A549 (cell line): ENCODE measurements around the gene MPP4. TPM values are rescaled to one million over a fixed set of nuclear protein-coding genes. Genes with fewer than 3 reads are reported as not detected.

Experiments
- ATAC-seq, 2 experiments: fragments of 200-7000 bp in 1 of 2; fragments of >200 bp in 1 of 2; cut with Nextera tagmentation in 1 of 2; cut with Tn5 transposase in 1 of 2; 3 replicates each; pipeline versions ENCODE4 v1.8.0 to v1.9.1; 2018 to 2020; ENCODE audit warnings: mild to moderate bottlenecking in 1 of 2, moderate library complexity in 1 of 2
- CTCF ChIA-PET: fragments of 300-600 bp; sonication (Branson Sonifier 250); formaldehyde crosslinking; extraction: SDS; loops from one replicate; lab custom pipeline; 2021; ENCODE audit warnings: antibody characterized with exemption, inconsistent platforms; lab: Yijun Ruan, JAX
- POLR2A ChIA-PET: fragments of 350-600 bp; formaldehyde crosslinking; extraction: SDS; loops from one replicate; lab custom pipeline; 2021; ENCODE audit warnings: antibody characterized with exemption, inconsistent platforms; lab: Yijun Ruan, JAX
- DNase-seq, 2 experiments: peaks; one replicate each; pipeline versions ENCODE4 v3.0.0 to v3.0.0-alpha.2; 2011 to 2016; ENCODE audit warnings: low read depth in 1 of 2, low spot score in 1 of 2
- FAIRE-seq: peaks from 2 replicates; lab custom pipeline; 2011; peaks lifted over from hg19 to GRCh38; lab: Jason Lieb, UNC
- H3K27ac ChIP-seq, 2 experiments: fragments of >200 bp; sonication (Bioruptor Twin); formaldehyde crosslinking; 3 replicates each; pipeline ENCODE4 v1.5.1; 2016 to 2017
- H3K4me1 ChIP-seq: fragments of >200 bp; sonication (Bioruptor Twin); formaldehyde crosslinking; 3 replicates; pipeline ENCODE4 v1.6.1; 2016
- H3K4me2 ChIP-seq: fragments of >200 bp; sonication (Bioruptor Twin); formaldehyde crosslinking; 3 replicates; pipeline ENCODE4 v1.6.1; 2016
- H3K4me3 ChIP-seq: fragments of >200 bp; sonication (Bioruptor Twin); formaldehyde crosslinking; 3 replicates; pipeline ENCODE4 v1.5.1; 2016
- H3K9me3 ChIP-seq: fragments of >200 bp; sonication (Bioruptor Twin); formaldehyde crosslinking; 3 replicates; pipeline ENCODE4 v1.6.1; 2016
- CBX2 ChIP-seq: fragments of 200-600 bp; sonication (generic); IDR thresholded peaks from 2 replicates; pipeline ENCODE4 v1.6.1; 2016; ENCODE audit warnings: low read depth, mild to moderate bottlenecking, borderline replicate concordance
- CBX8 ChIP-seq: fragments of 200-600 bp; sonication (generic); IDR thresholded peaks from 2 replicates; pipeline ENCODE4 v1.6.1; 2016
- CHD2 ChIP-seq: fragments of 150-350 bp; IDR thresholded peaks from 2 replicates; pipeline ENCODE4 v1.6.1; 2014; ENCODE audit warnings: low read length; ENCODE audit not compliant: partially characterized antibody
- CHD4 ChIP-seq: fragments of 200-600 bp; sonication (generic); IDR thresholded peaks from 2 replicates; pipeline ENCODE4 v1.6.1; 2016; ENCODE audit warnings: antibody characterized with exemption, mild to moderate bottlenecking, borderline replicate concordance
- ESRRA ChIP-seq: fragments of 150-350 bp; IDR thresholded peaks from 2 replicates; pipeline ENCODE4 v1.6.1; 2014; ENCODE audit warnings: mild to moderate bottlenecking, low read length, borderline replicate concordance
- FOSB ChIP-seq: fragments of 250-450 bp; sonication (Bioruptor Pico); IDR thresholded peaks from 2 replicates; pipeline ENCODE4 v1.5.0; 2020; ENCODE audit warnings: mild to moderate bottlenecking, moderate library complexity
- FOSL2 ChIP-seq, 2 experiments: fragments of 450-650 bp in 1 of 2; fragments of >200 bp in 1 of 2; sonication (Bioruptor Twin) in 1 of 2; formaldehyde crosslinking; IDR thresholded peaks; 2 replicates each; pipeline versions ENCODE4 v1.5.0 to v1.6.1; 2016 to 2020; ENCODE audit warnings: mild to moderate bottlenecking in 1 of 2, moderate library complexity in 1 of 2
- HDAC2 ChIP-seq: fragments of 200-600 bp; sonication (generic); IDR thresholded peaks from 2 replicates; pipeline ENCODE4 v1.6.1; 2016
- HEYL ChIP-seq: fragments of 250-450 bp; sonication (Bioruptor Pico); IDR thresholded peaks from 2 replicates; pipeline ENCODE4 v1.8.0; 2021; ENCODE audit warnings: mild to moderate bottlenecking, moderate library complexity
- HOXA7 ChIP-seq: fragments of 250-450 bp; sonication (Bioruptor Pico); IDR thresholded peaks from 2 replicates; pipeline ENCODE4 v1.5.0; 2020; ENCODE audit warnings: mild to moderate bottlenecking, moderate library complexity
- HOXB13 ChIP-seq: fragments of 250-450 bp; sonication (Bioruptor Pico); IDR thresholded peaks from 2 replicates; pipeline ENCODE4 v1.5.0; 2020; ENCODE audit warnings: low read depth, mild to moderate bottlenecking, moderate library complexity
- HOXB5 ChIP-seq: fragments of 250-450 bp; sonication (Bioruptor Pico); IDR thresholded peaks from 2 replicates; pipeline ENCODE4 v1.5.0; 2020; ENCODE audit warnings: mild to moderate bottlenecking, moderate library complexity
- JUN ChIP-seq, 2 experiments: fragments of >200 bp; sonication (Bioruptor Twin); formaldehyde crosslinking; IDR thresholded peaks; 2 replicates in 1 of 2; 3 replicates in 1 of 2; pipeline ENCODE4 v1.6.1; 2016 to 2017
- JUNB ChIP-seq: fragments of >200 bp; sonication (Bioruptor Twin); formaldehyde crosslinking; IDR thresholded peaks from 2 replicates; pipeline ENCODE4 v1.6.1; 2016
- KDM5A ChIP-seq: fragments of 200-600 bp; sonication (generic); IDR thresholded peaks from 2 replicates; pipeline ENCODE4 v1.6.1; 2016; ENCODE audit warnings: antibody characterized with exemption, mild to moderate bottlenecking
- MAZ ChIP-seq: fragments of 150-350 bp; IDR thresholded peaks from 2 replicates; pipeline ENCODE4 v1.6.1; 2014; ENCODE audit warnings: antibody characterized with exemption, low read depth, low read length, borderline replicate concordance
- NPAS2 ChIP-seq: fragments of 250-450 bp; sonication (Bioruptor Pico); IDR thresholded peaks from 2 replicates; pipeline ENCODE4 v1.8.0; 2022; ENCODE audit warnings: mild to moderate bottlenecking, moderate library complexity, borderline replicate concordance
- NR3C1 ChIP-seq: fragments of >200 bp; sonication (Bioruptor Twin); formaldehyde crosslinking; IDR thresholded peaks from 3 replicates; pipeline ENCODE4 v1.6.1; 2017
- PHF8 ChIP-seq: fragments of 200-600 bp; sonication (generic); IDR thresholded peaks from 2 replicates; pipeline ENCODE4 v1.6.1; 2016; ENCODE audit warnings: low read depth, mild to moderate bottlenecking, antibody characterized with exemption, moderate library complexity, borderline replicate concordance
- RFX5 ChIP-seq: fragments of 450-650 bp; IDR thresholded peaks from 2 replicates; pipeline ENCODE4 v1.7.1; 2014; ENCODE audit warnings: antibody characterized with exemption, mild to moderate bottlenecking, moderate library complexity
- TP53 ChIP-seq: fragments of 250-450 bp; sonication (Bioruptor Pico); IDR thresholded peaks from 2 replicates; pipeline ENCODE4 v1.5.0; 2021; ENCODE audit warnings: mild to moderate bottlenecking, moderate library complexity
- ZFP36 ChIP-seq: fragments of 450-650 bp; IDR thresholded peaks from 2 replicates; pipeline ENCODE4 v1.6.1; 2014; ENCODE audit warnings: borderline replicate concordance; ENCODE audit not compliant: partially characterized antibody
- ZNF302 ChIP-seq: fragments of 250-450 bp; sonication (Bioruptor Pico); IDR thresholded peaks from 2 replicates; pipeline ENCODE4 v1.9.0; 2021; ENCODE audit warnings: inconsistent platforms, mild to moderate bottlenecking, moderate library complexity
- ZSCAN20 ChIP-seq: fragments of 250-450 bp; sonication (Bioruptor Pico); IDR thresholded peaks from 2 replicates; pipeline ENCODE4 v1.8.0; 2022; ENCODE audit warnings: mild to moderate bottlenecking, moderate library complexity
- WGBS: methylation state at CpG from one replicate; pipeline ENCODE4 v1.1.6; 2017; ENCODE audit errors: missing lambda C conversion rate; 5-methylcytosine and 5-hydroxymethylcytosine counted together
- polyA plus RNA-seq, 4 experiments: library from polyadenylated mRNA; depleted of rRNA in 3 of 4; stranded (reverse); fragments of >200 nt; fragmentation: RNase III in 1 of 4; extraction: RNeasy Plus Mini Kit Qiagen cat#74134 plus additional on column Dnase treatment in 1 of 4; gene quantifications; 2 replicates in 3 of 4; 3 replicates in 1 of 4; pipeline ENCODE4 v1.2.3, GENCODE V29; 2011 to 2017
- TF ChIP-seq, protein P1 (sequence below): fragments of 250-450 bp; sonication (Bioruptor Pico); IDR thresholded peaks from 2 replicates; pipeline ENCODE4 v1.5.0; 2021; ENCODE audit warnings: mild to moderate bottlenecking, moderate library complexity, borderline replicate concordance
- TF ChIP-seq, protein P2 (sequence below): IDR thresholded peaks from 2 replicates; pipeline ENCODE4 v1.6.1; 2012; ENCODE audit warnings: low read depth, borderline replicate concordance
- TF ChIP-seq, protein P3 (sequence below): fragments of >200 bp; sonication (Bioruptor Twin); formaldehyde crosslinking; IDR thresholded peaks from 3 replicates; pipeline ENCODE4 v1.5.1; 2016

Gene MPP4
- polyA plus RNA-seq, 2 of the 4 experiments (the other 2 are of a cell fraction): 0.06 to 0.19 TPM

DNA sequence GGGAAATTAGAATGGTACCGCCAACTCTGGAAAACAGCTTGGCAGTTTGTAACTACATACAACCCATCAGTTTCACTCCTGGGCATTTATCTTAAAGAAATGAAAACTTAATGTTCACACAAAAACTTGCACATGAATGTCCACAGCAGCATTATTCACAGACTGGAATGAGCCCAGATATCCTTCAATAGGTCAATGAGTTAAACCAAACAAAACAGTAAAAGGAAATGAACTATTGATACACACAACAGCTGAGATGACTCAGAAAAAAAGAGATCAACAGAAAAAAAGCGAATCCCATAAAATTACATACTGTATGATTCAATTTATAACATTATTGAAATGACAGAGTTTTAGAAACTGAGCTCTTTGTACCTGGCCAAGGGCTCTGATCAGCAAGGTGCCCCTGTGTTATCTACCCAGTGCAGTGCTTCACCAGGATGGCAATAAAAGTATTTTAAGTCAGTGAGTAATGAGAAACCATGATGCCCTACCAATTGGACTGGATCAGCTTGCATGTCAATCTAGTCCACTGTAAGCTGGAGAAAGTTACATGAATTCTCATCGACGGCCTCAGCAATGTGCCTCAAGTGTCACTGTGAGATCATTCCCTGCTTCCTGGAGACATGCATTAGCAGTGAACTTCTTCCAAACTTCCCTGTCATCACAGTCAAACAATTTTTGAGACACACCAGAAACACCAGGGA lies 77.0 kb downstream of the MPP4 start:
- CTCF ChIA-PET: no interaction called here
- DNase-seq (no peak), ATAC-seq (no peak), FAIRE-seq (no peak)
- 96% methylated on average over 4 of the region's 4 CpGs for WGBS
- POLR2A ChIA-PET: no interaction called here
- Histone ChIP-seq H3K4me2 (no peak overlapping the region), H3K4me1 (no peaks in the 10 kb centered on the region), H3K4me3 (no peak overlapping the region), H3K27ac (no peak overlapping the region), H3K9me3 (no peaks in the 10 kb centered on the region)
- TF ChIP-seq NPAS2 (CRISPR knock-in tag): no peak
- no peak for TF ChIP-seq PHF8
- no peak for TF ChIP-seq HDAC2
- no peak for TF ChIP-seq CBX8
- TF ChIP-seq MAZ: no peak
- no peak for TF ChIP-seq KDM5A
- no peak for TF ChIP-seq JUNB
- TF ChIP-seq HEYL (CRISPR knock-in tag): no peak
- TF ChIP-seq RFX5: no peak
- TF ChIP-seq FOSB (CRISPR knock-in tag): no peak
- TF ChIP-seq CBX2: no peak
- TF ChIP-seq ZSCAN20 (CRISPR knock-in tag): no peak
- no peak for TF ChIP-seq TP53 (CRISPR knock-in tag)
- no peak for TF ChIP-seq CHD2
- no peak for TF ChIP-seq ZNF302
- TF ChIP-seq CHD4: no peak
- TF ChIP-seq, protein P1, sequence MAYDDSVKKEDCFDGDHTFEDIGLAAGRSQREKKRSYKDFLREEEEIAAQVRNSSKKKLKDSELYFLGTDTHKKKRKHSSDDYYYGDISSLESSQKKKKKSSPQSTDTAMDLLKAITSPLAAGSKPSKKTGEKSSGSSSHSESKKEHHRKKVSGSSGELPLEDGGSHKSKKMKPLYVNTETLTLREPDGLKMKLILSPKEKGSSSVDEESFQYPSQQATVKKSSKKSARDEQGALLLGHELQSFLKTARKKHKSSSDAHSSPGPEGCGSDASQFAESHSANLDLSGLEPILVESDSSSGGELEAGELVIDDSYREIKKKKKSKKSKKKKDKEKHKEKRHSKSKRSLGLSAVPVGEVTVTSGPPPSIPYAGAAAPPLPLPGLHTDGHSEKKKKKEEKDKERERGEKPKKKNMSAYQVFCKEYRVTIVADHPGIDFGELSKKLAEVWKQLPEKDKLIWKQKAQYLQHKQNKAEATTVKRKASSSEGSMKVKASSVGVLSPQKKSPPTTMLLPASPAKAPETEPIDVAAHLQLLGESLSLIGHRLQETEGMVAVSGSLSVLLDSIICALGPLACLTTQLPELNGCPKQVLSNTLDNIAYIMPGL: no peak

DNA sequence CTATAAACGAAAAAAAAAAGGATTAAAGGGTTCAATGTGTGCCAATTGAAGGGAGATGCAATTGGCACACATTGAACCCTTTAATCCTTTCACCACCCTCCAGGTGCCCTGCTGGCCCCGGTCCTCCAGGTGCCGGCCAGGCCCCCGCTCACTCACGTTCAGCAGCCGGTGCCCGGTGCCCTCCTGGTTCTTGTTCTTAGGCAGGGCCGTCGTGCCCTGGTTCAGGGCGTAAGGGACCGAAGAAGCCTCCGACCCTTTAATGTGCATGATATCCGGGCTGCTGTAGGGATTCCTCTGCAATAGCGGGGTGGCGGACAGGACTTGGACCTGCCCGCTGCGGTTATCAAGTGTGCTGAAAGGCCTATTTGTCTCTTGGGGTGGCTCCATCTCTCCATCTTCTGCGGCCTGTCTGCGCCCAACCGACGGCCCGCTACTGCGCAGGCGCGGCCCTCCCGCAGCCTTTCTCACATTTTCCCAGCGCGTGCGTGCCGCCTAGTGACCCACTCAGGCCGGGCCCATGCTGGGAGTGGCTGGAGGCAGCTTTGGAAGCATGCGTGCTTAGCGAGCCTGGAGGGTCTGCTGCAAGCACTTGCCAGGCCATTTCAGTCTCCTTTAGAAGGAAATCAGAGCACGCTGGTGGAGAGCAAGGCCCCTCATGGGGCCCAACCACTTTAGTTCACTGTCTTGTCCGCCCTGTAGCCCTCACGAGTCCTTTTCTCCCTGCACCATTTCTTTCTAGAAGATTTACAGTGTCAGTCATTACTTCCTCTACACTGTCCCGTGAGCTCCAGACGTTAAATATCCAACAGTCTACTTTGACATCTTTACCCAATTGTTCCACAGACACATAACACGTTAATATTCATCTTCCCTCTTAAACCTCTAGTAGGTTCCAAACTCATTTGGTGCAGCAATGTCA lies 79.4 kb downstream of the MPP4 start:
- ChIA-PET CTCF (no interaction called here), POLR2A (no interaction called here)
- Histone ChIP-seq H3K9me3 (no peaks in the 10 kb centered on the region), H3K4me1 (no peaks in the 10 kb centered on the region), H3K4me3 (no peak overlapping the region), H3K4me2 (no peak overlapping the region), H3K27ac (no peak overlapping the region)
- DNase-seq (no peak), FAIRE-seq (no peak), ATAC-seq (no peak; a peak in 1 of 6 replicates)
- no peak for TF ChIP-seq ESRRA
- no peak for TF ChIP-seq HOXA7 (CRISPR knock-in tag)
- no peak for TF ChIP-seq ZFP36
- TF ChIP-seq HOXB5: no peak
- no peak for TF ChIP-seq NR3C1
- TF ChIP-seq, protein P2, sequence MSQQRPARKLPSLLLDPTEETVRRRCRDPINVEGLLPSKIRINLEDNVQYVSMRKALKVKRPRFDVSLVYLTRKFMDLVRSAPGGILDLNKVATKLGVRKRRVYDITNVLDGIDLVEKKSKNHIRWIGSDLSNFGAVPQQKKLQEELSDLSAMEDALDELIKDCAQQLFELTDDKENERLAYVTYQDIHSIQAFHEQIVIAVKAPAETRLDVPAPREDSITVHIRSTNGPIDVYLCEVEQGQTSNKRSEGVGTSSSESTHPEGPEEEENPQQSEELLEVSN: no peak
- no peak for TF ChIP-seq JUN (IDR thresholded peaks at IDR 0.05)
- no peak for TF ChIP-seq HOXB13 (CRISPR knock-in tag)
- TF ChIP-seq FOSL2 (IDR thresholded peaks at IDR 0.05): no peak
- TF ChIP-seq FOSL2 (CRISPR knock-in tag; IDR thresholded peaks at IDR 0.05): no peak
- TF ChIP-seq, protein P3, sequence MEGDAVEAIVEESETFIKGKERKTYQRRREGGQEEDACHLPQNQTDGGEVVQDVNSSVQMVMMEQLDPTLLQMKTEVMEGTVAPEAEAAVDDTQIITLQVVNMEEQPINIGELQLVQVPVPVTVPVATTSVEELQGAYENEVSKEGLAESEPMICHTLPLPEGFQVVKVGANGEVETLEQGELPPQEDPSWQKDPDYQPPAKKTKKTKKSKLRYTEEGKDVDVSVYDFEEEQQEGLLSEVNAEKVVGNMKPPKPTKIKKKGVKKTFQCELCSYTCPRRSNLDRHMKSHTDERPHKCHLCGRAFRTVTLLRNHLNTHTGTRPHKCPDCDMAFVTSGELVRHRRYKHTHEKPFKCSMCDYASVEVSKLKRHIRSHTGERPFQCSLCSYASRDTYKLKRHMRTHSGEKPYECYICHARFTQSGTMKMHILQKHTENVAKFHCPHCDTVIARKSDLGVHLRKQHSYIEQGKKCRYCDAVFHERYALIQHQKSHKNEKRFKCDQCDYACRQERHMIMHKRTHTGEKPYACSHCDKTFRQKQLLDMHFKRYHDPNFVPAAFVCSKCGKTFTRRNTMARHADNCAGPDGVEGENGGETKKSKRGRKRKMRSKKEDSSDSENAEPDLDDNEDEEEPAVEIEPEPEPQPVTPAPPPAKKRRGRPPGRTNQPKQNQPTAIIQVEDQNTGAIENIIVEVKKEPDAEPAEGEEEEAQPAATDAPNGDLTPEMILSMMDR: no peak
- 79% methylated on average over 39 of the region's 39 CpGs for WGBS
